ENCODE data around the gene JSRP1. TPM values are rescaled to one million over a fixed set of nuclear protein-coding genes. Genes with fewer than 3 reads are reported as not detected.

Gene JSRP1
- total RNA-seq, 4 donors from 2014 or later: not detected

DNA sequence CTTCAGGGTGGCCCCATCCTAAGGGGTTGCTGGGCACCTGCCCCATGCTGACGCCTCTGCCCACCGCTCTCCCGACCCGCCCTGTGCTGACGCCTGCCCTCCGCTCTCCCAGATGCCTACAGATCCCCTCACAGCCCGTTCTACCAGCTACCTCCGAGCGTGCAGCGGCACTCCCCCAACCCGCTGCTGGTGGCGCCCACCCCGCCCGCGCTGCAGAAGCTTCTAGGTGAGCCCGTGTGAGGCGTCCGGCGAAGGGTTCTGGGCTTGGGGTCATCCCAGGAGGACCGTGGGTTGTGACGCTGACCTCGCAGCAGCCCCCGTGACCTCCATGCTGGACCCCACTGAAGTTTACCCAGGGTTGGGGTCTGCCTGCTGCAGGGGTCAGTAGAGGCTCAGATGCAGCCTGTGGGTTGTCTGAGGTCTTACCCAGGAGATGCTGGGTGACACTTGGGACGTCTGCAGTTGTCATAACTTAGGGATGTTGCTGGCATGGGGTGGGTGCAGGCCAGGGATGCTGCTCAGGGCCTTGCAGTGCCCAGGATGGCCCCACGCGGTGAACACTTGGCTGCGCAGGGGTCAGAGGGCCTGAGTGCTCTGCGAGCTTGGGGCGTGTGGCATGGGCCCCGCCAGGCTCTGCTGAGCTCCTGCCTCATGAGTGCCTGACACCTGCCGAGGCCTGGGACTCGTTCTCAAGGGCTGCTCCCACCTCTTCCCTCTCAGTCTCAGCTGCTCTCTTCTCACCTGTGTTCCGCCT lies 45.1 kb downstream of the JSRP1 start:
- DNase-seq (ENCODE audit: low spot score) (no peak), ATAC-seq (ENCODE audit: low FRiP score) (no peak)
- no peak for TF ChIP-seq CTCF (IDR thresholded peaks at IDR 0.05)

GRCh38 chr19:2210206-2210605 lies 46.0 kb downstream of the JSRP1 start:
- ATAC-seq (ENCODE audit: low FRiP score) (no peak), DNase-seq (ENCODE audit: low spot score) (no peak)
- no peak for TF ChIP-seq CTCF (IDR thresholded peaks at IDR 0.05)

DNA sequence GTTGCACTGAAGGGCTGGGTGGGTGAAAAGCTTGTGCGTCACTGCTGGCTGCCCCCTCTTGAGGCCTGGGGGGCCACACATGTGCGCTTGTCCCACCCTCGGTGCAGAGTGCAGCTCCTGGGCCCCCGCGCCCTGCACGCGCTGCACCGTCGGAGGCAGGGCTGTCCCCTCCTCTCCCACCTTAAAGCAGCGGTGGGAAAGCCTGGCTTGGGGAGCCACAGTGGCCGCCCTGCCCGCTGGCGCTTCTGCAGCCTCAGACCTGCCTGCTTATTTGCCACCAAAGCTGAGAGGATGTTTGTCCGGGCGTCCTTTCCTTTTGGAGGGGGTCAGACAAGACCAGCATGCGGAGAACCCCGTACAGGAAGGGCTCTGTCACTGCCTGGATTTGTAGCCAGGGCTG lies 46.8 kb downstream of the JSRP1 start:
- ATAC-seq (ENCODE audit: low FRiP score) (no peak), DNase-seq (ENCODE audit: low spot score) (no peak)
- TF ChIP-seq CTCF (IDR thresholded peaks at IDR 0.05): no peak

GRCh38 chr19:2208975-2209374 lies 47.2 kb downstream of the JSRP1 start:
- ATAC-seq (ENCODE audit: low FRiP score): no peak
- no peak for TF ChIP-seq CTCF (IDR thresholded peaks at IDR 0.05)
- no peak for DNase-seq (ENCODE audit: low spot score)

- no peak for TF ChIP-seq CTCF (IDR thresholded peaks at IDR 0.05)
- DNase-seq (ENCODE audit: low spot score) (no peak), ATAC-seq (ENCODE audit: low FRiP score) (no peak)
Observed at GRCh38 chr19:2207991-2208860, 48.0 kb downstream of the JSRP1 start.

DNA sequence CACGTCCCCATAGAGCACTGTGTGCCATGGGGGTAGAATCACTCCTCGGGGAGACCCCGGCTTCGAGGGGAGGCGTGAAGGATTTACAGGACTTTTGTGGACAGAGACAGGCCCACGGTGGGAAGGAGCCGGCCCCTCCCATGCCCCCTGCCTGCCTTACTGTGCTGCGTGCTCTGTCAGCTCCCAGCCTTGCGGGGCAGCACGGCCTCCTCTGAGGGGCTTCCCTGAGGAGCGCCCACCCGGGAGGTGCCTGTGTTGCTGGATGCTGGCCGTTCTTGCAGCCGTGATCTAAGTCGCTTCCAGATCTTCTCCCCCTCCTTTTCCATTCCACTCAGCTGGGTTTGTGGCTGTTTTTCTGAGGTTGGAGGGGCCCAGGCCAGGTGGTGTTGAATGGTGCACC lies 49.2 kb downstream of the JSRP1 start:
- TF ChIP-seq CTCF (IDR thresholded peaks at IDR 0.05): no peak
- no peak for ATAC-seq (ENCODE audit: low FRiP score)

More for the DNA sequence above, 49.2 kb downstream of the JSRP1 start:
- DNase-seq (ENCODE audit: low spot score): no peak
